ENCODE results near the gene SLC25A46. TPM values are rescaled to one million over a fixed set of nuclear protein-coding genes. Genes with fewer than 3 reads are reported as not detected.

SLC25A46 gene
- total RNA-seq, 1 donor from 2014 or later, result 38.1 TPM

DNA sequence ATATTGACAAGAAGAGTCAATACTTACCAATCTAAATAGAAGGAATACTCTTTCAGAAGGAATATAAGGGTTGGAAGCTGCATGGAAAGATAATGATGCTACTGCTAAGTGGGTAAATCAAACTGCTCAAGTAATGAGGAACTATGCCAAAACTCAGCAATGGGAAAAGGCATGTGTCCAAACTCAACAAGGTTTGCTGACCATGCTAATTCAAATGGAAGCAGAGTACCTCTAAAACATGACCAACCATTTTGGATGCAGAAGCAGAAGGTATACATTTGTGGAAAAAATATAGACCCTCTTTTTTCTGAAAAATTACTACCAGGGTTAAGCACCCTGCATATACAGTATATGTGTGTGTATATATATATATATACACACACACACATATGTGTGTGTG, 33.5 kb upstream of the SLC25A46 start:
- H3K36me3 Mint-ChIP-seq (ENCODE audit: unreplicated experiment), result no peaks in the 10 kb centered on the region
- no peak for DNase-seq
- no peak overlapping the region for H3K4me3 Mint-ChIP-seq (ENCODE audit: unreplicated experiment)
- no peaks in the 10 kb centered on the region for H3K27me3 Mint-ChIP-seq (ENCODE audit: unreplicated experiment)
- H3K9me3 Mint-ChIP-seq (ENCODE audit: unreplicated experiment), result no peaks in the 10 kb centered on the region
- H3K27ac Mint-ChIP-seq (ENCODE audit: unreplicated experiment), result no peak overlapping the region
- H3K4me1 Mint-ChIP-seq (ENCODE audit: low read depth, unreplicated experiment), result no peaks in the 10 kb centered on the region
- TF ChIP-seq, protein P1, sequence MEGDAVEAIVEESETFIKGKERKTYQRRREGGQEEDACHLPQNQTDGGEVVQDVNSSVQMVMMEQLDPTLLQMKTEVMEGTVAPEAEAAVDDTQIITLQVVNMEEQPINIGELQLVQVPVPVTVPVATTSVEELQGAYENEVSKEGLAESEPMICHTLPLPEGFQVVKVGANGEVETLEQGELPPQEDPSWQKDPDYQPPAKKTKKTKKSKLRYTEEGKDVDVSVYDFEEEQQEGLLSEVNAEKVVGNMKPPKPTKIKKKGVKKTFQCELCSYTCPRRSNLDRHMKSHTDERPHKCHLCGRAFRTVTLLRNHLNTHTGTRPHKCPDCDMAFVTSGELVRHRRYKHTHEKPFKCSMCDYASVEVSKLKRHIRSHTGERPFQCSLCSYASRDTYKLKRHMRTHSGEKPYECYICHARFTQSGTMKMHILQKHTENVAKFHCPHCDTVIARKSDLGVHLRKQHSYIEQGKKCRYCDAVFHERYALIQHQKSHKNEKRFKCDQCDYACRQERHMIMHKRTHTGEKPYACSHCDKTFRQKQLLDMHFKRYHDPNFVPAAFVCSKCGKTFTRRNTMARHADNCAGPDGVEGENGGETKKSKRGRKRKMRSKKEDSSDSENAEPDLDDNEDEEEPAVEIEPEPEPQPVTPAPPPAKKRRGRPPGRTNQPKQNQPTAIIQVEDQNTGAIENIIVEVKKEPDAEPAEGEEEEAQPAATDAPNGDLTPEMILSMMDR (IDR thresholded peaks at IDR 0.05; ENCODE audit: partially characterized antibody, unreplicated experiment), result no peak

DNA sequence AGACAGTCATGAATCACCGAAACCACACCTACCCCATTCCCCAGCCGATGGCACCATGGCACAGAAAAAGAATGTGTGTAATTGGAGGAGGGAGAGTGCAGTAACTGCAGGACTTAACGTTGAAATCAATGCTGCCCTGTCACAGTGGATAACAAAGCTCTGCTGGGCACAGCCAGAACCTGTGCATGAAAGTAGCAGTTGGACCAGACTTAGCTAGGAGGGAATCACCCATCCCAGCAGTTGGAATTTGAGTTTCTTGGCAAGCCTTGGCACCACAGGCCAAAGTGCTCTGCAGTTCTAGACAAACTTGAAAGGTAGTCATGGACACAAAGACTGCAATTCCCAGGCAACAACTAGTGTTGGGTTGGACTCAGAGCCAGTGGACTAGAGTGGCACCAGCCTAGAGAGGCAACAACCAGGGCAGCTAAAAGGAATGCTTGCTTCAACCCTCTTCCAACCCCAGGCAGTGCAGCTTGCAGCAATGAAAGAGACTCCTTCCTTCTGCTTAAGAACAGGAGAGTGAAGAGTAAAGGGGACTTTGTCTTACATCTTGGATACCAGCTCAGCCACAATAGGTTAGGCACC, 31.5 kb upstream of the SLC25A46 start:
- H3K9me3 Mint-ChIP-seq (ENCODE audit: unreplicated experiment), result no peaks in the 10 kb centered on the region

DNA sequence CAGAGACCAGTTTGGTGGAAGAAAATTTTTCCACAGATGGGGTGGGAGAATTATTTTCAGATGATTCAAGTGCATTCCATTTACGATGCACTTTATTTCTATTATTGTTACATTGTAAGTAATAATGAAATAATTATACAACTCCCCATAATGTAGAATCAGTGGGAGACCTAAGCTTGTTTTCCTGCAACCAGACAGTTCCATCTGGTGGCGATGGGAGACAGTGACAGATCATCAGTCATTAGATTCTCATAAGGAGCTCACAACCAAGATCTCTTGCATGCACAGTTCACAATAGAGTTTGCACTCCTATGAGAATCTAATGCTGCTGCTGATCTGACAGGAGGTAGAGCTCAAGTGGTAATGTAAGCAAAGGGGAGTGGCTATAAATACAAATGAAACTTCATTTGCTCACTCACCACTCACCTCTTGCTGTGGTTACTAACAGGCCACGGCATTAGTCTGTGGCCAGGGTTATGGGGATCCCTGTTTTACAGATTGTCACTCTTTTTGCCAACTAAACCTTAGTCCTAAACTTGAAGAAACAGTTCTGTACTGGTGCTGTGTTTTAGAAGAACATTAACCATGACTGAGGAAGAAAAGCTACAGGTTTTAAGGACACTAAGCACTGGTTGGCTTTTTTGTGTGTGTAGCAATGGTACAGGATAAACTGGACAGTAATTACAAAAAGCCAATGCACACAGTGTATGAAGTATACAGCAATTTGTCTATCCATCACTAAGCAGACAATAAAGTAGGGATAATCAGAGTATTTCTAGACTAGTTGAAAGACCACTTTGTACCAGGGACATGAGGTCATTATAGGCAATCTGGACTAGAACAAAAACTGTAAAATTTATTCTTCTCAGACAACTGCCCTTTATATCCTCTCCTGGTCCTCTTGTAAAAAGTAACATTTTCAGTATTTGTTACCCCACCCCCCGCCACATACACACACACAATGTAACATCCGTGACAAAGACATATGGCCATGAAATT, 22.3 kb upstream of the SLC25A46 start:
- Mint-ChIP-seq H3K27ac (ENCODE audit: unreplicated experiment) (no peak overlapping the region), H3K4me1 (ENCODE audit: low read depth, unreplicated experiment) (no peaks in the 10 kb centered on the region), H3K36me3 (ENCODE audit: unreplicated experiment) (no peaks in the 10 kb centered on the region), H3K27me3 (ENCODE audit: unreplicated experiment) (no peaks in the 10 kb centered on the region), H3K4me3 (ENCODE audit: unreplicated experiment) (no peak overlapping the region), H3K9me3 (ENCODE audit: unreplicated experiment) (peaks cover 3% of the 10 kb centered on the region)
- TF ChIP-seq, protein P1 (IDR thresholded peaks at IDR 0.05; ENCODE audit: partially characterized antibody, unreplicated experiment), result no peak
- DNase-seq, result no peak

More for the DNA sequence above, 31.5 kb upstream of the SLC25A46 start:
- no peaks in the 10 kb centered on the region for H3K4me1 Mint-ChIP-seq (ENCODE audit: low read depth, unreplicated experiment)
- H3K27ac Mint-ChIP-seq (ENCODE audit: unreplicated experiment), result no peak overlapping the region
- no peaks in the 10 kb centered on the region for H3K36me3 Mint-ChIP-seq (ENCODE audit: unreplicated experiment)
- DNase-seq, result no peak
- no peaks in the 10 kb centered on the region for H3K27me3 Mint-ChIP-seq (ENCODE audit: unreplicated experiment)
- no peak overlapping the region for H3K4me3 Mint-ChIP-seq (ENCODE audit: unreplicated experiment)
- TF ChIP-seq, protein P1 (IDR thresholded peaks at IDR 0.05; ENCODE audit: partially characterized antibody, unreplicated experiment), result no peak

DNA sequence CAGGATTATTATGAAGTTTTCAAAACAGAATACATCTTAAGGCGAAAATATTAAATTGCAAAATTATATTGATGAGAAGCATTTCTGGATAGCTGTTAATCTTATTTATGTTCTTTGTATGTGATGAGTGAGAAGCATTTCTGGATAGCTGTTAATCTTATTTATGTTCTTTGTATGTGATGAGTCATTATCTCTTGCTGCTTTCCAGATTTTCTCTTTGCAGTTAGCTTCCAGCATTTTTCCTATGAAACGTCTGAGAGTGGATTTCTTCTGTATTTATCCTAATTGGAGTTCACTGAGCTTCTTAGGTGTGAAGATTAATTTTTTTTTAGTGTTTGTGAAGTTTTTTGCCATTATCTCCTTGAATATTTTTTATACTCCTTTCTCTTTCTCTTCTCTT, 20.5 kb upstream of the SLC25A46 start:
- H3K4me3 Mint-ChIP-seq (ENCODE audit: unreplicated experiment), result no peak overlapping the region
- TF ChIP-seq, protein P1 (IDR thresholded peaks at IDR 0.05; ENCODE audit: partially characterized antibody, unreplicated experiment), result no peak
- H3K9me3 Mint-ChIP-seq (ENCODE audit: unreplicated experiment), result peaks cover 2% of the 10 kb centered on the region
- no peaks in the 10 kb centered on the region for H3K36me3 Mint-ChIP-seq (ENCODE audit: unreplicated experiment)
- no peak for DNase-seq
- no peak overlapping the region for H3K27ac Mint-ChIP-seq (ENCODE audit: unreplicated experiment)
- H3K27me3 Mint-ChIP-seq (ENCODE audit: unreplicated experiment), result no peaks in the 10 kb centered on the region
- no peaks in the 10 kb centered on the region for H3K4me1 Mint-ChIP-seq (ENCODE audit: low read depth, unreplicated experiment)

All from glutamatergic neuron (in vitro differentiated cells).